Gastroesophageal sphincter (tissue), 3 donors: Measurements from ENCODE around the gene DCLK2.
"Not testable (repeated sequence)": the region's sequence is repeated elsewhere in the genome, so short reads cannot be mapped to it uniquely, and the experiment has no call there.

Source experiments
- CTCF ChIP-seq, 4 experiments: fragments of 200-600 bp in 2 of 4; fragments of 450-650 bp in 2 of 4; sonication (generic) in 1 of 4; IDR thresholded peaks; one replicate each; pipeline ENCODE4 v1.5.1; 2017 to 2019; ENCODE audit warnings: antibody characterized with exemption in 4 of 4, mild to moderate bottlenecking in 2 of 4, moderate library complexity in 2 of 4
- EP300 ChIP-seq: sonication (generic); formaldehyde crosslinking; IDR thresholded peaks from one replicate; pipeline ENCODE4 v1.6.1; 2017; ENCODE audit warnings: antibody characterized with exemption, mild to moderate bottlenecking
- POLR2A ChIP-seq, 2 donors: fragments of 450-650 bp; IDR thresholded peaks; one replicate each; pipeline ENCODE4 v1.6.1; 2017; ENCODE audit warnings: antibody characterized with exemption in 2 of 2, mild to moderate bottlenecking in 2 of 2, moderate library complexity in 1 of 2

- TF ChIP-seq CTCF (IDR thresholded peaks at IDR 0.05); POLR2A (IDR thresholded peaks at IDR 0.05); EP300: not testable (repeated sequence)
Measured at GRCh38 chr4:150162020-150162419, 83.8 kb downstream of the DCLK2 start.
